Suprapubic skin (tissue), 4 donors: ENCODE results near the gene GIPC1. TPM values are rescaled to one million over a fixed set of nuclear protein-coding genes. Genes with fewer than 3 reads are reported as not detected.

ENCODE experiments used
- DNase-seq, 2 donors: peaks; one replicate each; pipeline ENCODE4 v3.0.0-alpha.2; 2019; ENCODE audit warnings: low spot score in 2 of 2
- H3K27ac ChIP-seq: fragments of 200-600 bp; sonication (generic); one replicate; pipeline ENCODE4 v1.5.1; 2019
- H3K27me3 ChIP-seq: fragments of 200-600 bp; sonication (generic); one replicate; pipeline ENCODE4 v1.5.1; 2019
- H3K36me3 ChIP-seq: fragments of 200-600 bp; sonication (generic); one replicate; pipeline ENCODE4 v1.5.1; 2019
- H3K4me1 ChIP-seq: fragments of 200-600 bp; sonication (generic); one replicate; pipeline ENCODE4 v1.5.1; 2019
- H3K4me3 ChIP-seq: fragments of 200-600 bp; sonication (generic); one replicate; pipeline ENCODE4 v1.5.1; 2019; ENCODE audit warnings: mild to moderate bottlenecking
- H3K9me3 ChIP-seq: fragments of 200-600 bp; sonication (generic); one replicate; pipeline ENCODE4 v1.5.1; 2019
- CTCF ChIP-seq, 2 donors: fragments of 200-600 bp in 1 of 2; fragments of 450-650 bp in 1 of 2; sonication (generic) in 1 of 2; IDR thresholded peaks; one replicate each; pipeline ENCODE4 v1.5.1; 2016 to 2019; ENCODE audit warnings: antibody characterized with exemption in 2 of 2, mild to moderate bottlenecking in 1 of 2, moderate library complexity in 1 of 2
- EP300 ChIP-seq: sonication (generic); formaldehyde crosslinking; IDR thresholded peaks from one replicate; pipeline ENCODE4 v1.6.1; 2017; ENCODE audit warnings: antibody characterized with exemption
- POLR2A ChIP-seq, 2 donors: fragments of 450-650 bp; IDR thresholded peaks; one replicate each; pipeline ENCODE4 v1.6.1; 2017; ENCODE audit warnings: antibody characterized with exemption in 2 of 2, mild to moderate bottlenecking in 2 of 2, moderate library complexity in 2 of 2
- POLR2AphosphoS5 ChIP-seq, 3 donors: sonication (generic); formaldehyde crosslinking; IDR thresholded peaks; one replicate each; pipeline ENCODE4 v1.6.1; 2017; ENCODE audit warnings: antibody characterized with exemption in 3 of 3
- WGBS: methylation state at CpG from one replicate; pipeline ENCODE4 v1.1.5; 2018; 5-methylcytosine and 5-hydroxymethylcytosine counted together
- total RNA-seq, 4 donors: library from RNA; depleted of rRNA; stranded (reverse); fragments of >200 nt; gene quantifications; one replicate each; pipeline ENCODE4 v1.1.0, GENCODE V29; 2016

The GIPC1 gene
- total RNA-seq, 4 donors from 2014 or later, result 85.8 to 111 (median 105) TPM

- 83% methylated on average over 4 of the region's 4 CpGs for WGBS
- DNase-seq, result no peak
- peaks cover 17% of the 10 kb centered on the region for H3K27me3 ChIP-seq
Measured at GRCh38 chr19:14428882-14429416, 67.0 kb downstream of the GIPC1 start.

More at GRCh38 chr19:14428882-14429416, 67.0 kb downstream of the GIPC1 start:
- Histone ChIP-seq H3K9me3 (no peaks in the 10 kb centered on the region), H3K4me1 (peaks cover 20% of the 10 kb centered on the region), H3K36me3 (no peaks in the 10 kb centered on the region), H3K27ac (no peak overlapping the region), H3K4me3 (no peak overlapping the region)
- TF ChIP-seq POLR2A (IDR thresholded peaks at IDR 0.05) (no peak), CTCF (IDR thresholded peaks at IDR 0.05) (no peak), EP300 (no peak), POLR2AphosphoS5 (IDR thresholded peaks at IDR 0.05) (no peak)

Other genes starting within 250 kb of the GIPC1 start
- 10 to 100 TPM in 3 of 4 donors, 1 to 10 TPM in 1; 5.1 to 24.2 (median 11.5) TPM for gene ADGRE5, start 114.7 kb downstream of the GIPC1 start, total RNA-seq
- 100 to 1,000 TPM in 3 of 4 donors, 10 to 100 TPM in 1; 80.9 to 149 (median 111) TPM for gene DDX39A, start 76.8 kb downstream of the GIPC1 start, total RNA-seq
- gene PKN1, start 62.8 kb downstream of the GIPC1 start, total RNA-seq, result 10 to 100 TPM in 3 of 4 donors, 1 to 10 TPM in 1; 8.6 to 21.2 (median 14.9) TPM
- under 1 TPM in 1 of 4 donors, not detected in 3; 0.47 TPM for gene PTGER1, start 20.8 kb downstream of the GIPC1 start, total RNA-seq
- 100 to 1,000 TPM in 3 of 4 donors, 10 to 100 TPM in 1; 54.5 to 197 (median 145) TPM for gene DNAJB1, start 22.3 kb upstream of the GIPC1 start, total RNA-seq
- gene TECR, start 33.5 kb upstream of the GIPC1 start, total RNA-seq, result 100 to 1,000 TPM; 111 to 176 (median 150) TPM
- 100 to 1,000 TPM; 196 to 394 (median 340) TPM for gene NDUFB7, start 75.9 kb upstream of the GIPC1 start, total RNA-seq
- gene CLEC17A, start 87.0 kb upstream of the GIPC1 start, total RNA-seq, result not detected
- not detected for gene ADGRE3, start 178.7 kb upstream of the GIPC1 start, total RNA-seq
- 10 to 100 TPM in 3 of 4 donors, 1 to 10 TPM in 1; 8.7 to 43.1 (median 16.8) TPM for gene ZNF333, start 193.9 kb upstream of the GIPC1 start, total RNA-seq